ENCODE data around the gene HIC1. TPM values are rescaled to one million over a fixed set of nuclear protein-coding genes. Genes with fewer than 3 reads are reported as not detected.
A peak's percentile ranks its signal among the peaks of the same experiment; 100 is the strongest.

HIC1 gene
- total and polyA plus RNA-seq, 2 experiments from 2014 or later = 9.4 to 10.2 TPM

GRCh38 chr17:2048805-2049204 lies 6.1 kb upstream of the HIC1 start:
- Histone ChIP-seq H3K9me3 (ENCODE audit: low read depth) (no peaks in the 10 kb centered on the region), H3K79me2 (peaks cover 12% of the 10 kb centered on the region), H3K4me3 (no peak overlapping the region), H4K20me1 (ENCODE audit: insufficient read depth, poor library complexity, severe bottlenecking) (no peaks in the 10 kb centered on the region), H3K27me3 (peaks cover 23% of the 10 kb centered on the region), H3K4me1 (ENCODE audit: insufficient read depth) (peaks cover 22% of the 10 kb centered on the region), H2AFZ (no peak overlapping the region), H3K27ac (no peak overlapping the region), H3K4me2 (peak overlapping the region; percentile 92), H3K36me3 (replicated peaks; ENCODE audit: insufficient read depth, low read depth) (no peaks in the 10 kb centered on the region), H3K9me2 (replicated peaks; ENCODE audit: insufficient read depth) (no peaks in the 10 kb centered on the region)
- no peak for TF ChIP-seq CTCF (IDR thresholded peaks at IDR 0.05; ENCODE audit: poor library complexity)
- no peak for TF ChIP-seq EZH2phosphoT487 (IDR thresholded peaks at IDR 0.05; ENCODE audit: low read depth, severe bottlenecking, unreplicated experiment)
- no peak for TF ChIP-seq EZH2 (IDR thresholded peaks at IDR 0.05; ENCODE audit: borderline replicate concordance)
- WGBS (ENCODE audit: low lambda C conversion rate, missing lambda C conversion rate) = 14% methylated on average over 9 of the region's 9 CpGs
- DNase-seq (ENCODE audit: low spot score) = no peak

GRCh38 chr17:2049333-2050299 lies 5.3 kb upstream of the HIC1 start:
- H3K9me2 ChIP-seq (replicated peaks; ENCODE audit: insufficient read depth) = no peaks in the 10 kb centered on the region
- DNase-seq (ENCODE audit: low spot score) = peak; percentile 93
- TF ChIP-seq CTCF (IDR thresholded peaks at IDR 0.05; ENCODE audit: poor library complexity) (no peak), EZH2 (IDR thresholded peaks at IDR 0.05; ENCODE audit: borderline replicate concordance) (no peak), EZH2phosphoT487 (IDR thresholded peaks at IDR 0.05; ENCODE audit: low read depth, severe bottlenecking, unreplicated experiment) (no peak)
- peaks cover 4% of the 10 kb centered on the region for H3K79me2 ChIP-seq
- 12% methylated on average over 19 of the region's 104 CpGs for WGBS (ENCODE audit: low lambda C conversion rate, missing lambda C conversion rate)
- no peaks in the 10 kb centered on the region for H3K9me3 ChIP-seq (ENCODE audit: low read depth)
- H2AFZ ChIP-seq = peak overlapping the region; percentile 66
- peak overlapping the region; percentile 94 for H3K4me3 ChIP-seq
- peaks cover 31% of the 10 kb centered on the region for H3K27me3 ChIP-seq
- H3K4me2 ChIP-seq = peak overlapping the region; percentile 92
- no peaks in the 10 kb centered on the region for H4K20me1 ChIP-seq (ENCODE audit: insufficient read depth, poor library complexity, severe bottlenecking)
- peaks cover 30% of the 10 kb centered on the region for H3K4me1 ChIP-seq (ENCODE audit: insufficient read depth)
- H3K27ac ChIP-seq = peak overlapping the region; percentile 19
- no peaks in the 10 kb centered on the region for H3K36me3 ChIP-seq (replicated peaks; ENCODE audit: insufficient read depth, low read depth)

GRCh38 chr17:2050300-2051060 lies 4.4 kb upstream of the HIC1 start:
- H3K4me1 ChIP-seq (ENCODE audit: insufficient read depth) = peaks cover 36% of the 10 kb centered on the region
- H3K27me3 ChIP-seq = peaks cover 33% of the 10 kb centered on the region
- no peak overlapping the region for H3K27ac ChIP-seq
- H2AFZ ChIP-seq = no peak overlapping the region
- H3K4me2 ChIP-seq = peak overlapping the region; percentile 92
- peak; percentile 91 for DNase-seq (ENCODE audit: low spot score)
- H3K36me3 ChIP-seq (replicated peaks; ENCODE audit: insufficient read depth, low read depth) = no peaks in the 10 kb centered on the region
- H4K20me1 ChIP-seq (ENCODE audit: insufficient read depth, poor library complexity, severe bottlenecking) = no peaks in the 10 kb centered on the region
- no peaks in the 10 kb centered on the region for H3K9me3 ChIP-seq (ENCODE audit: low read depth)
- H3K79me2 ChIP-seq = no peaks in the 10 kb centered on the region
- 8% methylated on average over 8 of the region's 88 CpGs for WGBS (ENCODE audit: low lambda C conversion rate, missing lambda C conversion rate)
- no peaks in the 10 kb centered on the region for H3K9me2 ChIP-seq (replicated peaks; ENCODE audit: insufficient read depth)
- TF ChIP-seq EZH2phosphoT487 (IDR thresholded peaks at IDR 0.05; ENCODE audit: low read depth, severe bottlenecking, unreplicated experiment) = no peak
- TF ChIP-seq EZH2 (IDR thresholded peaks at IDR 0.05; ENCODE audit: borderline replicate concordance) = no peak
- TF ChIP-seq CTCF (IDR thresholded peaks at IDR 0.05; ENCODE audit: poor library complexity) = no peak
- H3K4me3 ChIP-seq = peak overlapping the region; percentile 72
